ENCODE measurements around the gene CBY3.

DNA sequence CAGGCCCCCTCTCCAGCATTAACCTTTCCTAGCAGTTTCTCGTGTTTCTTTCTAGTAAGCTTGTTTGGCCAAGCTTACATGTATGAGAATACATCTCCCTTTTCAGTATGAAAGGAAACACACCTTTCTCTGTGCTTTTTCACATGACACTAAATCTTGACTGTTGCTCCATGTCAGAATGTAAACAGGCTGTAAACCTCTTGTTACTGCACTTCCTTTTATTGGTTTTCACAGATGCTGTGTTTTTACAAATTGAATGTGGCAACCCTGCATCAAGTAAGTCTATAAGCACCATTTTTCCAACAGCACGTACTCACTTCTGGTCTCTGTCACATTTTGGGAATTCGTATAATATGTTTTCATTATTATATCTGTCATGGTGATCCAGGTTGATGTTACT, 15.8 kb upstream of the CBY3 start:
- TF ChIP-seq, protein P1, sequence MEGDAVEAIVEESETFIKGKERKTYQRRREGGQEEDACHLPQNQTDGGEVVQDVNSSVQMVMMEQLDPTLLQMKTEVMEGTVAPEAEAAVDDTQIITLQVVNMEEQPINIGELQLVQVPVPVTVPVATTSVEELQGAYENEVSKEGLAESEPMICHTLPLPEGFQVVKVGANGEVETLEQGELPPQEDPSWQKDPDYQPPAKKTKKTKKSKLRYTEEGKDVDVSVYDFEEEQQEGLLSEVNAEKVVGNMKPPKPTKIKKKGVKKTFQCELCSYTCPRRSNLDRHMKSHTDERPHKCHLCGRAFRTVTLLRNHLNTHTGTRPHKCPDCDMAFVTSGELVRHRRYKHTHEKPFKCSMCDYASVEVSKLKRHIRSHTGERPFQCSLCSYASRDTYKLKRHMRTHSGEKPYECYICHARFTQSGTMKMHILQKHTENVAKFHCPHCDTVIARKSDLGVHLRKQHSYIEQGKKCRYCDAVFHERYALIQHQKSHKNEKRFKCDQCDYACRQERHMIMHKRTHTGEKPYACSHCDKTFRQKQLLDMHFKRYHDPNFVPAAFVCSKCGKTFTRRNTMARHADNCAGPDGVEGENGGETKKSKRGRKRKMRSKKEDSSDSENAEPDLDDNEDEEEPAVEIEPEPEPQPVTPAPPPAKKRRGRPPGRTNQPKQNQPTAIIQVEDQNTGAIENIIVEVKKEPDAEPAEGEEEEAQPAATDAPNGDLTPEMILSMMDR (IDR thresholded peaks at IDR 0.05), result no peak
- TF ChIP-seq POLR2A (IDR thresholded peaks at IDR 0.05; ENCODE audit: low read depth), result no peak
